DND-41 (cell line): ENCODE results near the gene TMTC1.

Source experiments
- ATAC-seq: fragments of 200-7000 bp; cut with Tn5 transposase; 3 replicates; pipeline ENCODE4 v1.9.1; 2021; ENCODE audit warnings: low read depth; ENCODE audit not compliant: insufficient read depth
- DNase-seq: peaks from one replicate; pipeline ENCODE4 v3.0.0-alpha.2; 2020
- H2AFZ ChIP-seq: 2 replicates; pipeline ENCODE4 v1.6.0; 2012; ENCODE audit warnings: low read depth, low read length
- H3K27ac ChIP-seq: 2 replicates; pipeline ENCODE4 v1.5.1; 2012; ENCODE audit warnings: low read length, inconsistent platforms
- H3K27me3 ChIP-seq: fragments of 200-600 bp; sonication (generic); 2 replicates; pipeline ENCODE4 v1.6.0; 2012; ENCODE audit warnings: low read length, mild to moderate bottlenecking, inconsistent platforms; ENCODE audit not compliant: insufficient read depth, poor library complexity
- H3K36me3 ChIP-seq: 2 replicates; pipeline ENCODE4 v1.5.1; 2012; ENCODE audit warnings: low read length, inconsistent platforms; ENCODE audit not compliant: insufficient read depth
- H3K4me1 ChIP-seq: 2 replicates; pipeline ENCODE4 v1.5.1; 2012; ENCODE audit warnings: mild to moderate bottlenecking, low read length; ENCODE audit not compliant: insufficient read depth
- H3K4me2 ChIP-seq: 2 replicates; pipeline ENCODE4 v1.6.0; 2012; ENCODE audit warnings: mild to moderate bottlenecking, moderate library complexity, low read length, inconsistent platforms; ENCODE audit not compliant: insufficient read depth
- H3K4me3 ChIP-seq, 2 experiments: fragments of 200-600 bp in 1 of 2; shearing (Covaris generic) in 1 of 2; 2 replicates each; pipeline ENCODE4 v1.5.1; 2012 to 2016; ENCODE audit warnings: inconsistent platforms in 2 of 2, low read length in 2 of 2, mild to moderate bottlenecking in 2 of 2, low read depth in 1 of 2, moderate library complexity in 1 of 2
- H3K79me2 ChIP-seq: 2 replicates; pipeline ENCODE4 v1.6.0; 2012; ENCODE audit warnings: low read length, inconsistent platforms; ENCODE audit not compliant: insufficient read depth
- H3K9ac ChIP-seq: 2 replicates; pipeline ENCODE4 v1.6.0; 2012; ENCODE audit warnings: low read depth, mild to moderate bottlenecking, inconsistent platforms, low read length, moderate library complexity
- H3K9me3 ChIP-seq: 2 replicates; pipeline ENCODE4 v1.5.1; 2012; ENCODE audit warnings: low read length, moderate library complexity, mild to moderate bottlenecking, inconsistent platforms; ENCODE audit not compliant: insufficient read depth, severe bottlenecking
- H4K20me1 ChIP-seq: 2 replicates; pipeline ENCODE4 v1.6.0; 2012; ENCODE audit warnings: low read length; ENCODE audit not compliant: insufficient read depth
- CTCF ChIP-seq: IDR thresholded peaks from 2 replicates; pipeline ENCODE4 v1.5.1; 2012; ENCODE audit warnings: borderline replicate concordance, low read length, moderate library complexity, mild to moderate bottlenecking; ENCODE audit not compliant: poor library complexity, severe bottlenecking; ENCODE audit errors: extremely low read depth
- EZH2 ChIP-seq: IDR thresholded peaks from 3 replicates; pipeline ENCODE4 v1.6.1; 2012; ENCODE audit warnings: borderline replicate concordance, low read depth, mild to moderate bottlenecking, moderate library complexity, low read length, inconsistent platforms; ENCODE audit not compliant: severe bottlenecking

The TMTC1 gene

GRCh38 chr12:29750131-29750927, 33.4 kb downstream of the TMTC1 start:
- H3K27ac ChIP-seq = no peak overlapping the region
- H3K9me3 ChIP-seq = no peaks in the 10 kb centered on the region

DNA sequence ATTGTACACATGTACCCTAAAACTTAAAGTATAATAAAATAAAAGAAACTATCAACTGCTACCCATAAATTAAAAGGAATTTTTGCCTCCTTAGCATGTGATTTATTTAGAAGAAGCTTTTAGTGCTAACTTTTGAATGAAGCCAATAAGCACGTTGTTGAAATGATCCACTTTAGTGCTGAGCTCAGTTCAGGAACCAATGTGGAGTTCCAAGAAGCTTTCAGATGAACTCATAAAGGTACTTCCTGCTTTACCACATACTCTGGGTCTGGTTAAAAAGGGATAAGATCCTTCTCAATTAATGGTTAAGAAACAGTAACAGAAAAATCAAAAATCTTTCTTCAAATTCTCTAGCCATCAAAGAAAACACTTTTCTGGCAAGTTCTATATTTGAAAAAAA, 39.4 kb downstream of the TMTC1 start:
- DNase-seq (no peak), ATAC-seq (no peak)
- H3K36me3 ChIP-seq = no peaks in the 10 kb centered on the region
- H3K4me1 ChIP-seq = no peaks in the 10 kb centered on the region
- no peak overlapping the region for H3K27ac ChIP-seq
- no peaks in the 10 kb centered on the region for H3K79me2 ChIP-seq
- H2AFZ ChIP-seq = no peak overlapping the region
- H3K9ac ChIP-seq = no peak overlapping the region
- no peak overlapping the region for H3K4me2 ChIP-seq
- no peaks in the 10 kb centered on the region for H4K20me1 ChIP-seq
- H3K9me3 ChIP-seq = no peaks in the 10 kb centered on the region
- no peaks in the 10 kb centered on the region for H3K27me3 ChIP-seq
- TF ChIP-seq CTCF (no peak), EZH2 (no peak)
- H3K4me3 ChIP-seq = no peak overlapping the region

More at GRCh38 chr12:29750131-29750927, 33.4 kb downstream of the TMTC1 start:
- Histone ChIP-seq H3K4me3 (no peak overlapping the region), H3K79me2 (no peaks in the 10 kb centered on the region), H3K4me1 (no peaks in the 10 kb centered on the region), H3K36me3 (no peaks in the 10 kb centered on the region), H3K4me2 (no peak overlapping the region), H2AFZ (no peak overlapping the region), H3K9ac (no peak overlapping the region), H3K27me3 (no peaks in the 10 kb centered on the region), H4K20me1 (no peaks in the 10 kb centered on the region)
- TF ChIP-seq CTCF (no peak), EZH2 (no peak)
- DNase-seq = no peak
- no peak for ATAC-seq

- no peak overlapping the region for H2AFZ ChIP-seq
- H3K27ac ChIP-seq = no peak overlapping the region
- no peaks in the 10 kb centered on the region for H3K4me1 ChIP-seq
- H3K9me3 ChIP-seq = no peaks in the 10 kb centered on the region
- no peaks in the 10 kb centered on the region for H3K27me3 ChIP-seq
- TF ChIP-seq CTCF (no peak), EZH2 (no peak)
- DNase-seq (no peak), ATAC-seq (no peak)
- no peaks in the 10 kb centered on the region for H4K20me1 ChIP-seq
- H3K36me3 ChIP-seq = no peaks in the 10 kb centered on the region
- H3K4me3 ChIP-seq = no peak overlapping the region
- no peak overlapping the region for H3K9ac ChIP-seq
- no peak overlapping the region for H3K4me2 ChIP-seq
- no peaks in the 10 kb centered on the region for H3K79me2 ChIP-seq
These were observed 39.9 kb downstream of the TMTC1 start for GRCh38 chr12:29743801-29744200.
